ENCODE measurements around the gene TMEM147.

DNA sequence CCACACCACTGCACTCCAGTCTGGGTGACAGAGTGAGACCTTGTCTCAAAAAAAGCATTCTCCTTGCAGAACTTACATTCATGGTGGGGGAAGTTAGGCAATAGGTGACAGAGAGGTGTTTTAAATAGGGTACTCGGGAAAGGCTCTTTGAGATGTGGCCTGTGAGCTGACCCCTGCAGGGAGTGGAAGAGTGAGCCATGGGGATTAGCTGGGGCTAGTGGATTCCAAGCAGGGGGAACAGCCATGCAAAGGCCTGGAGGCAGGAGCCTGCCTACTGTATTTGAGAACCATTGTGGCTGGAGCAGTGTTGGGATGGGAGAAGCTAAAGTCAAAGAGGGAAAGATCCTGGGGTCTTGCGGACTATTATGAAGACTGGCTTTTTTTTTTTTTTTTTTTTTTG, 28.1 kb upstream of the TMEM147 start:
- TF ChIP-seq, protein P1, sequence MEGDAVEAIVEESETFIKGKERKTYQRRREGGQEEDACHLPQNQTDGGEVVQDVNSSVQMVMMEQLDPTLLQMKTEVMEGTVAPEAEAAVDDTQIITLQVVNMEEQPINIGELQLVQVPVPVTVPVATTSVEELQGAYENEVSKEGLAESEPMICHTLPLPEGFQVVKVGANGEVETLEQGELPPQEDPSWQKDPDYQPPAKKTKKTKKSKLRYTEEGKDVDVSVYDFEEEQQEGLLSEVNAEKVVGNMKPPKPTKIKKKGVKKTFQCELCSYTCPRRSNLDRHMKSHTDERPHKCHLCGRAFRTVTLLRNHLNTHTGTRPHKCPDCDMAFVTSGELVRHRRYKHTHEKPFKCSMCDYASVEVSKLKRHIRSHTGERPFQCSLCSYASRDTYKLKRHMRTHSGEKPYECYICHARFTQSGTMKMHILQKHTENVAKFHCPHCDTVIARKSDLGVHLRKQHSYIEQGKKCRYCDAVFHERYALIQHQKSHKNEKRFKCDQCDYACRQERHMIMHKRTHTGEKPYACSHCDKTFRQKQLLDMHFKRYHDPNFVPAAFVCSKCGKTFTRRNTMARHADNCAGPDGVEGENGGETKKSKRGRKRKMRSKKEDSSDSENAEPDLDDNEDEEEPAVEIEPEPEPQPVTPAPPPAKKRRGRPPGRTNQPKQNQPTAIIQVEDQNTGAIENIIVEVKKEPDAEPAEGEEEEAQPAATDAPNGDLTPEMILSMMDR (IDR thresholded peaks at IDR 0.05): no peak
- no peak for TF ChIP-seq POLR2A (IDR thresholded peaks at IDR 0.05)
